Mononuclear cell (primary cell): ENCODE data around the gene CTSE. TPM values are rescaled to one million over a fixed set of nuclear protein-coding genes. Genes with fewer than 3 reads are reported as not detected.
"Not testable (repeated sequence)": the region's sequence is repeated elsewhere in the genome, so short reads cannot be mapped to it uniquely, and the experiment has no call there.

Experiments used
- H3K27me3 ChIP-seq: 2 replicates; pipeline ENCODE4 v1.6.0; 2011; ENCODE audit warnings: low read length, control low read depth; ENCODE audit not compliant: insufficient read depth
- H3K4me1 ChIP-seq: 2 replicates; pipeline ENCODE4 v1.5.1; 2011; ENCODE audit warnings: mild to moderate bottlenecking, low read length, control low read depth; ENCODE audit not compliant: insufficient read depth
- H3K4me3 ChIP-seq: 2 replicates; pipeline ENCODE4 v1.5.1; 2011; ENCODE audit warnings: mild to moderate bottlenecking, low read length, moderate library complexity
- H3K9me3 ChIP-seq: 2 replicates; pipeline ENCODE4 v1.5.1; 2011; ENCODE audit warnings: low read depth, mild to moderate bottlenecking, control low read depth, low read length
- total RNA-seq: library from RNA; depleted of rRNA; stranded (reverse); fragments of >200 nt; gene quantifications from one replicate; pipeline ENCODE4 v1.2.3, GENCODE V29; 2012

CTSE gene
- total RNA-seq = not detected

GRCh38 chr1:206023695-206024094 is at the start of gene CTSE:
CTSE (minus strand) TSS chr1:206023895; CDS start chr1:206023791, 104 bp downstream.
- Histone ChIP-seq H3K27me3 (peaks cover 2% of the 10 kb centered on the region), H3K4me3 (no peak within 1 kb of the TSS), H3K4me1 (peaks cover 5% of the 10 kb centered on the region), H3K9me3 (no peaks in the 10 kb centered on the region)

GRCh38 chr1:206070627-206071304 is 47.1 kb upstream of the CTSE start:
- Histone ChIP-seq H3K4me3 (no peak overlapping the region), H3K4me1 (peaks cover 36% of the 10 kb centered on the region), H3K27me3 (no peaks in the 10 kb centered on the region), H3K9me3 (no peaks in the 10 kb centered on the region)

- Histone ChIP-seq H3K4me3 (no peak overlapping the region), H3K27me3 (no peaks in the 10 kb centered on the region), H3K4me1 (peaks cover 35% of the 10 kb centered on the region), H3K9me3 (no peaks in the 10 kb centered on the region)
Observed at GRCh38 chr1:206068314-206068713, 44.6 kb upstream of the CTSE start.

- Histone ChIP-seq H3K9me3 (no peaks in the 10 kb centered on the region), H3K4me3 (no peak overlapping the region), H3K27me3 (no peaks in the 10 kb centered on the region), H3K4me1 (peaks cover 35% of the 10 kb centered on the region)
Observed at GRCh38 chr1:206067486-206068227, 44.0 kb upstream of the CTSE start.

GRCh38 chr1:206066479-206067171 is 42.9 kb upstream of the CTSE start:
- Histone ChIP-seq H3K4me1 (peaks cover 35% of the 10 kb centered on the region), H3K4me3 (no peak overlapping the region), H3K9me3 (no peaks in the 10 kb centered on the region), H3K27me3 (no peaks in the 10 kb centered on the region)

- Histone ChIP-seq H3K9me3 (no peaks in the 10 kb centered on the region), H3K27me3 (no peaks in the 10 kb centered on the region), H3K4me1 (peaks cover 35% of the 10 kb centered on the region), H3K4me3 (no peak overlapping the region)
Observed at GRCh38 chr1:206065547-206066145, 42.0 kb upstream of the CTSE start.

- H3K4me3 ChIP-seq, H3K27me3 ChIP-seq, H3K9me3 ChIP-seq: not testable (repeated sequence)
- H3K4me1 ChIP-seq = peaks cover 38% of the 10 kb centered on the region
Observed at GRCh38 chr1:206064501-206064900, 40.8 kb upstream of the CTSE start.

GRCh38 chr1:206064001-206064400 is 40.3 kb upstream of the CTSE start:
- H3K9me3 ChIP-seq, H3K27me3 ChIP-seq, H3K4me3 ChIP-seq: not testable (repeated sequence)
- peaks cover 43% of the 10 kb centered on the region for H3K4me1 ChIP-seq

- H3K9me3 ChIP-seq = no peaks in the 10 kb centered on the region
- peaks cover 28% of the 10 kb centered on the region for H3K4me1 ChIP-seq
- H3K4me3 ChIP-seq = no peak overlapping the region
- no peaks in the 10 kb centered on the region for H3K27me3 ChIP-seq
Observed at GRCh38 chr1:206062464-206062863, 38.8 kb upstream of the CTSE start.

- Histone ChIP-seq H3K9me3 (no peaks in the 10 kb centered on the region), H3K4me3 (no peak overlapping the region), H3K4me1 (peaks cover 12% of the 10 kb centered on the region), H3K27me3 (no peaks in the 10 kb centered on the region)
Observed at GRCh38 chr1:206060844-206061243, 37.1 kb upstream of the CTSE start.

GRCh38 chr1:206059355-206059915 is 35.7 kb upstream of the CTSE start:
- no peaks in the 10 kb centered on the region for H3K9me3 ChIP-seq
- peaks cover 8% of the 10 kb centered on the region for H3K4me1 ChIP-seq
- H3K4me3 ChIP-seq = no peak overlapping the region
- no peaks in the 10 kb centered on the region for H3K27me3 ChIP-seq

GRCh38 chr1:206058927-206059292 is 35.2 kb upstream of the CTSE start:
- no peaks in the 10 kb centered on the region for H3K9me3 ChIP-seq
- no peaks in the 10 kb centered on the region for H3K27me3 ChIP-seq

GRCh38 chr1:206058289-206058926 is 34.7 kb upstream of the CTSE start:
- not testable (repeated sequence) for H3K9me3 ChIP-seq, H3K27me3 ChIP-seq, H3K4me3 ChIP-seq
- peaks cover 10% of the 10 kb centered on the region for H3K4me1 ChIP-seq

More at GRCh38 chr1:206058927-206059292, 35.2 kb upstream of the CTSE start:
- H3K4me3 ChIP-seq = no peak overlapping the region
- H3K4me1 ChIP-seq = peaks cover 8% of the 10 kb centered on the region

- H3K27me3 ChIP-seq, H3K4me3 ChIP-seq, H3K9me3 ChIP-seq: not testable (repeated sequence)
- H3K4me1 ChIP-seq = peaks cover 33% of the 10 kb centered on the region
Observed at GRCh38 chr1:206055639-206056323, 32.1 kb upstream of the CTSE start.
